PC-9 (cell line): ENCODE measurements around the gene HTRA1. TPM values are rescaled to one million over a fixed set of nuclear protein-coding genes. Genes with fewer than 3 reads are reported as not detected.

Source experiments
- BruUV-seq: library from RNA; stranded (reverse); fragments of 400-500 nt; replicated peaks from 2 replicates; lab custom pipeline; 2021; lab: Mats Ljungman, UMichigan
- CTCF ChIA-PET: fragments of 300-600 bp; sonication (Branson Sonifier 250); formaldehyde crosslinking; loops from one replicate; lab custom pipeline; 2022; ENCODE audit warnings: antibody characterized with exemption; lab: Charles Lee
- POLR2A ChIA-PET: fragments of 300-600 bp; sonication (Branson Sonifier 250); formaldehyde crosslinking; loops from one replicate; lab custom pipeline; 2022; ENCODE audit warnings: antibody characterized with exemption; ENCODE audit not compliant: unreplicated experiment; lab: Charles Lee
- DNase-seq, 2 experiments: peaks; one replicate each; pipeline versions ENCODE4 v3.0.0 to v3.0.0-alpha.2; 2015 to 2022; ENCODE audit warnings: mixed read lengths in 1 of 2
- H2AFZ ChIP-seq: fragments of 200-600 bp; sonication (generic); 2 replicates; pipeline ENCODE4 v1.8.1; 2017; ENCODE audit warnings: antibody characterized with exemption
- H3F3A ChIP-seq: fragments of 200-600 bp; sonication (generic); 2 replicates; pipeline ENCODE4 v1.8.1; 2017; ENCODE audit warnings: antibody characterized with exemption, mild to moderate bottlenecking, low read depth; ENCODE audit not compliant: insufficient read depth
- H3K27ac ChIP-seq: fragments of 200-600 bp; sonication (generic); 2 replicates; pipeline ENCODE4 v1.6.1; 2016; ENCODE audit warnings: mixed run types
- H3K27me3 ChIP-seq: fragments of 200-600 bp; sonication (generic); 2 replicates; pipeline ENCODE4 v1.6.1; 2016; ENCODE audit warnings: low read depth, mixed run types; ENCODE audit not compliant: insufficient read depth
- H3K36me3 ChIP-seq: fragments of 200-600 bp; sonication (generic); 2 replicates; pipeline ENCODE4 v1.6.1; 2016; ENCODE audit warnings: low read depth, mixed run types
- H3K4me1 ChIP-seq: fragments of 200-600 bp; sonication (generic); replicated peaks from 2 replicates; pipeline ENCODE4 v1.6.1; 2016; ENCODE audit warnings: mixed run types; ENCODE audit not compliant: insufficient read depth
- H3K4me2 ChIP-seq: fragments of 200-600 bp; sonication (generic); 2 replicates; pipeline ENCODE4 v1.6.1; 2017; ENCODE audit warnings: mixed run types
- H3K4me3 ChIP-seq: fragments of 200-600 bp; sonication (generic); 2 replicates; pipeline ENCODE4 v1.6.1; 2016; ENCODE audit warnings: mixed run types
- H3K79me2 ChIP-seq: fragments of 200-600 bp; sonication (generic); 2 replicates; pipeline ENCODE4 v1.6.1; 2017; ENCODE audit warnings: low read depth, mixed run types
- H3K9me2 ChIP-seq: fragments of 200-600 bp; sonication (generic); 2 replicates; pipeline ENCODE4 v1.8.1; 2017; ENCODE audit warnings: mild to moderate bottlenecking; ENCODE audit not compliant: insufficient read depth
- H3K9me3 ChIP-seq: fragments of 200-600 bp; sonication (generic); 2 replicates; pipeline ENCODE4 v1.8.1; 2016; ENCODE audit warnings: low read depth; ENCODE audit not compliant: insufficient read depth
- H4K20me1 ChIP-seq: fragments of 200-600 bp; sonication (generic); 2 replicates; pipeline ENCODE4 v1.8.1; 2017; ENCODE audit not compliant: insufficient read depth
- CTCF ChIP-seq: fragments of 200-600 bp; sonication (generic); conservative IDR thresholded peaks from 2 replicates; pipeline ENCODE4 v1.6.1; 2017; ENCODE audit warnings: mixed run types, antibody characterized with exemption, mild to moderate bottlenecking, moderate library complexity
- EZH2 ChIP-seq: fragments of 200-600 bp; sonication (generic); IDR thresholded peaks from 2 replicates; pipeline ENCODE4 v1.8.0; 2017; ENCODE audit warnings: antibody characterized with exemption, low read depth
- intact Hi-C: fragments of 100-400 bp; cut with micrococcal nuclease; formaldehyde crosslinking; loops from one replicate; pipeline ENCODE4 v1.10.0; 2022; ENCODE audit not compliant: unreplicated experiment
- total RNA-seq: library from RNA; stranded (reverse); gene quantifications from 2 replicates; pipeline ENCODE4 v1.2.3, GENCODE V29; 2021

HTRA1 gene
- total RNA-seq, 1 experiment from 2014 or later = 18.0 TPM

DNA sequence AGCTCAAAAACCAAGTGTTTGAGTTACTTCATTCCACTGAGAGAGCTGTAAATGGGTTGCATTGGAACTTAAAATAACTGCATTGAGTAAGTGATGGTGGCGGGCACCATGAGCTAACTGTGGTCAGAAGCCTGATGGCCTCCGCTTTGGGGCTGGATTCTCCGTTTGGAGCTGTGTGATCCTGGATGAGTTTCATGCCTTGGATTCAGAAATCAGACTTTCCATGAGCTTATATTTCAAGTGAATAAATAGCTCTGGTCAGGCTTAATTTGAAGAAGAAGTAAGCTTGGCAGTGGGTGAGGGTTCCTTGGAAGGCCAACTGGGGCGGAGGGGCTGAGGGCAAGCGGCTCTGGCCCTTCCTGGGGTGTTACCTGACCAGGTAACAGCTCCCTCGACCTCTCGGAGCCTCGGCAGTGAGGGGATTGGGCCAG lies 5.6 kb downstream of the HTRA1 start:
- Histone ChIP-seq H3K27ac (no peak overlapping the region), H2AFZ (no peak overlapping the region), H3F3A (no peaks in the 10 kb centered on the region), H3K79me2 (no peaks in the 10 kb centered on the region), H3K4me1 (0 out of 2 replicates have a peak, but pooled peaks cover 5% of the 10 kb centered on the region), H3K4me2 (no peak overlapping the region), H4K20me1 (no peaks in the 10 kb centered on the region), H3K9me3 (no peaks in the 10 kb centered on the region), H3K36me3 (no peaks in the 10 kb centered on the region), H3K9me2 (no peaks in the 10 kb centered on the region), H3K4me3 (no peak overlapping the region), H3K27me3 (peaks cover 13% of the 10 kb centered on the region)
- DNase-seq = no peak
- ChIA-PET CTCF (no interaction called here), POLR2A (no interaction called here)
- BruUV-seq = no TSS peak
- TF ChIP-seq CTCF (no peak), EZH2 (no peak)
- intact Hi-C loops = no loop called here

- TF ChIP-seq EZH2 (no peak), CTCF (no peak)
- Histone ChIP-seq H4K20me1 (no peaks in the 10 kb centered on the region), H3F3A (no peaks in the 10 kb centered on the region), H2AFZ (no peak overlapping the region), H3K4me2 (no peak overlapping the region), H3K9me3 (no peaks in the 10 kb centered on the region), H3K27me3 (peaks cover 13% of the 10 kb centered on the region), H3K36me3 (no peaks in the 10 kb centered on the region), H3K79me2 (no peaks in the 10 kb centered on the region), H3K4me1 (0 out of 2 replicates have a peak, but pooled peaks cover 5% of the 10 kb centered on the region), H3K4me3 (no peak overlapping the region), H3K27ac (no peak overlapping the region), H3K9me2 (no peaks in the 10 kb centered on the region)
- no TSS peak for BruUV-seq
- DNase-seq = no peak
- intact Hi-C loops = no loop called here
- CTCF ChIA-PET = interaction anchor here (0.7 kb wide), 1 partner anchor 578 kb away, joined by 5 read pairs; no protein-coding TSS in a partner anchor
- POLR2A ChIA-PET = no interaction called here
Measured at GRCh38 chr10:122467701-122468100, 6.3 kb downstream of the HTRA1 start.

DNA sequence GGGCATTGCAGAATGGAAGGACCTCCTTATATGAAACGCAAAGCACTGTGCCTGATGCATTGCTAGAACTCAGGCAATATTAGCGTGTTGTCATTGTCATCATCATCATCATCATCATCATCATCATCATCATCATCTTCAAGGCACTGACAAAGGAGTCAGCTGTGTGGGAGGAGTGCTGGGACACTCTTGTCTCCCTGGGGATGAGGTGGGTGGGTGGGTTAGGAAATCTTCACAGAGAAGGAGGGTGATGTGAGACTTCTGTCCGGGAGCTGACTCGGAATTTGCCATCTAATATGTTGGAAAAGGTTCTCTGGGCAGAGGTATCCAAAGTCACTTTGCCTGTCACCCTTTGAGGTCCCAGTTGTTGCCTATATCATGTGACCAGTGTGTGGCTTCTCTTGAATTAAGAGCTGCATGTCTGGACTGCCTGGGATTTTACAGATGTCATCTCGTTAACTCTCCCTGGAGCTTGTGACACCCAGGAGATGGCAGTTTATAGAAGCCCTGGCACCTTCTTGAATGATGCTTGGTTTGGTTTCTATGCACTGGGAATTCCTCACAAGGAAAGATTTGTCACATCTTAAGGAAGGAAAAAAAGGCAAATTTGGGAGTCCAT lies 7.1 kb downstream of the HTRA1 start:
- Histone ChIP-seq H3K27ac (no peak overlapping the region), H3K9me2 (no peaks in the 10 kb centered on the region), H3K36me3 (no peaks in the 10 kb centered on the region), H3F3A (no peaks in the 10 kb centered on the region), H3K79me2 (no peaks in the 10 kb centered on the region), H3K4me2 (no peak overlapping the region), H3K9me3 (no peaks in the 10 kb centered on the region), H4K20me1 (no peaks in the 10 kb centered on the region), H3K4me1 (0 out of 2 replicates have a peak, but pooled peaks cover 5% of the 10 kb centered on the region), H3K27me3 (peaks cover 7% of the 10 kb centered on the region; the same call in 1 of the 2 replicates), H3K4me3 (no peak overlapping the region), H2AFZ (no peak overlapping the region)
- no TSS peak for BruUV-seq
- ChIA-PET POLR2A (no interaction called here), CTCF (interaction anchor here (0.7 to 1.5 kb wide), 2 partner anchors 97 to 578 kb away, joined by 4 to 5 read pairs; no protein-coding TSS in a partner anchor)
- no peak for TF ChIP-seq CTCF
- TF ChIP-seq EZH2 = no peak
- intact Hi-C loops = no loop called here
- no peak for DNase-seq
